ENCODE measurements around the gene ZFP3. TPM values are rescaled to one million over a fixed set of nuclear protein-coding genes. Genes with fewer than 3 reads are reported as not detected.
"Not testable (repeated sequence)": the region's sequence is repeated elsewhere in the genome, so short reads cannot be mapped to it uniquely, and the experiment has no call there.

ZFP3 gene
- total RNA-seq, 3 donors from 2014 or later (not counting 1 experiment from before 2014, with no cell fraction given), result 3.8 to 7.2 (median 5.1) TPM

GRCh38 chr17:5124896-5125295 is 46.6 kb downstream of the ZFP3 start:
- WGBS (ENCODE audit: insufficient coverage), result 90% methylated on average over 6 of the region's 7 CpGs
- H3K36me3 ChIP-seq (ENCODE audit: control insufficient read depth, insufficient read depth, low read length); H3K27me3 ChIP-seq (ENCODE audit: control insufficient read depth, insufficient read depth, low read length); H3K9me3 Mint-ChIP-seq; H3K4me3 Mint-ChIP-seq; intact Hi-C loops (cut with micrococcal nuclease); H3K4me1 ChIP-seq (ENCODE audit: control insufficient read depth, insufficient read depth, low read length); H3K27ac ChIP-seq (ENCODE audit: low read length); H3K9me3 ChIP-seq (ENCODE audit: control insufficient read depth, insufficient read depth, low read length); ATAC-seq; H3K27ac Mint-ChIP-seq; H3K4me3 ChIP-seq (ENCODE audit: low read length); DNase-seq; H3K36me3 Mint-ChIP-seq; H3K4me1 Mint-ChIP-seq: not testable (repeated sequence)
- H3K27me3 Mint-ChIP-seq (ENCODE audit: low read depth in 2 of 2), result peaks cover 18 to 33% of the 10 kb centered on the region in 2 donors

- Mint-ChIP-seq H3K27me3 (ENCODE audit: low read depth in 2 of 2) (peaks cover 11 to 22% of the 10 kb centered on the region in 2 donors), H3K4me1 (peaks cover 0 to 5% of the 10 kb centered on the region in 2 donors), H3K9me3 (no peaks in the 10 kb centered on the region), H3K27ac (no peak overlapping the region), H3K36me3 (no peaks in the 10 kb centered on the region), H3K4me3 (no peak overlapping the region)
- H3K4me1 ChIP-seq (ENCODE audit: control insufficient read depth, insufficient read depth, low read length), result peaks cover 5% of the 10 kb centered on the region
- H3K9me3 ChIP-seq (ENCODE audit: control insufficient read depth, insufficient read depth, low read length), result no peaks in the 10 kb centered on the region
- H3K4me3 ChIP-seq (ENCODE audit: low read length), result no peak overlapping the region
- H3K36me3 ChIP-seq (ENCODE audit: control insufficient read depth, insufficient read depth, low read length), result no peaks in the 10 kb centered on the region
- peaks cover 7% of the 10 kb centered on the region for H3K27me3 ChIP-seq (ENCODE audit: control insufficient read depth, insufficient read depth, low read length)
- ATAC-seq (no peak), DNase-seq (no peak)
- H3K27ac ChIP-seq (ENCODE audit: low read length), result no peak overlapping the region
- no peak for TF ChIP-seq CTCF (IDR thresholded peaks at IDR 0.05)
- intact Hi-C loops (cut with micrococcal nuclease), result no loop called here
- WGBS (ENCODE audit: insufficient coverage), result 86% methylated on average over 15 of the region's 17 CpGs
Measured at GRCh38 chr17:5126719-5127488, 48.6 kb downstream of the ZFP3 start.

- ATAC-seq, result no peak
- H3K4me1 ChIP-seq (ENCODE audit: control insufficient read depth, insufficient read depth, low read length), result peaks cover under 1% of the 10 kb centered on the region
- Mint-ChIP-seq H3K27ac (no peak overlapping the region), H3K4me3 (no peak overlapping the region), H3K27me3 (ENCODE audit: low read depth in 2 of 2) (peaks cover 8 to 17% of the 10 kb centered on the region in 2 donors), H3K36me3 (no peaks in the 10 kb centered on the region), H3K4me1 (no peaks in the 10 kb centered on the region), H3K9me3 (no peaks in the 10 kb centered on the region)
- DNase-seq, result no peak
- no peak overlapping the region for H3K27ac ChIP-seq (ENCODE audit: low read length)
- no peak overlapping the region for H3K4me3 ChIP-seq (ENCODE audit: low read length)
- no peaks in the 10 kb centered on the region for H3K9me3 ChIP-seq (ENCODE audit: control insufficient read depth, insufficient read depth, low read length)
- intact Hi-C loops (cut with micrococcal nuclease), result no loop called here
- no peaks in the 10 kb centered on the region for H3K27me3 ChIP-seq (ENCODE audit: control insufficient read depth, insufficient read depth, low read length)
- whole genome bisulfite sequencing (ENCODE audit: insufficient coverage), result 80% methylated on average over 4 of the region's 4 CpGs
- TF ChIP-seq CTCF (IDR thresholded peaks at IDR 0.05), result no peak
- H3K36me3 ChIP-seq (ENCODE audit: control insufficient read depth, insufficient read depth, low read length), result no peaks in the 10 kb centered on the region
Measured at GRCh38 chr17:5127910-5128309, 49.6 kb downstream of the ZFP3 start.

- H3K27ac ChIP-seq (ENCODE audit: low read length); H3K4me1 ChIP-seq (ENCODE audit: control insufficient read depth, insufficient read depth, low read length); DNase-seq; intact Hi-C loops (cut with micrococcal nuclease); H3K4me3 Mint-ChIP-seq; H3K36me3 Mint-ChIP-seq; H3K4me1 Mint-ChIP-seq; H3K27me3 ChIP-seq (ENCODE audit: control insufficient read depth, insufficient read depth, low read length); H3K9me3 Mint-ChIP-seq; ATAC-seq; H3K4me3 ChIP-seq (ENCODE audit: low read length); H3K36me3 ChIP-seq (ENCODE audit: control insufficient read depth, insufficient read depth, low read length); H3K9me3 ChIP-seq (ENCODE audit: control insufficient read depth, insufficient read depth, low read length); H3K27ac Mint-ChIP-seq: not testable (repeated sequence)
- WGBS (ENCODE audit: insufficient coverage), result 83% methylated on average over 8 of the region's 8 CpGs
- peaks cover 8 to 17% of the 10 kb centered on the region in 2 donors for H3K27me3 Mint-ChIP-seq (ENCODE audit: low read depth in 2 of 2)
Measured at GRCh38 chr17:5128387-5128786, 50.1 kb downstream of the ZFP3 start.
